Sigmoid colon (tissue), 3 donors: ENCODE results near the gene AMBP.

Experiments
- CTCF ChIP-seq, 4 experiments: fragments of 450-650 bp in 3 of 4; fragments of 200-600 bp in 1 of 4; IDR thresholded peaks; one replicate each; pipeline ENCODE4 v1.5.1; 2016 to 2019; ENCODE audit warnings: antibody characterized with exemption in 4 of 4, mild to moderate bottlenecking in 3 of 4, moderate library complexity in 2 of 4
- POLR2A ChIP-seq, 2 donors: fragments of 450-650 bp; IDR thresholded peaks; one replicate each; pipeline ENCODE4 v1.6.1; 2016; ENCODE audit warnings: antibody characterized with exemption in 2 of 2, mild to moderate bottlenecking in 2 of 2, moderate library complexity in 2 of 2

- TF ChIP-seq POLR2A (IDR thresholded peaks at IDR 0.05): no peak
- no peak for TF ChIP-seq CTCF (IDR thresholded peaks at IDR 0.05)
These were observed 48.4 kb upstream of the AMBP start for GRCh38 chr9:114126247-114127060.
